ENCODE data around the gene CAMSAP1.

- TF ChIP-seq CTCF (IDR thresholded peaks at IDR 0.05) (no peak), POLR2A (IDR thresholded peaks at IDR 0.05) (no peak)
These were observed 19.7 kb downstream of the CAMSAP1 start for GRCh38 chr9:135887585-135888050.

Measured in esophagus squamous epithelium (tissue), 4 donors.